GM23338 (cell line): Measurements from ENCODE around the gene GOT2. TPM values are rescaled to one million over a fixed set of nuclear protein-coding genes. Genes with fewer than 3 reads are reported as not detected.

Source experiments
- ATAC-seq: fragments of 200-7000 bp; cut with Tn5 transposase; 3 replicates; pipeline ENCODE4 v1.9.1; 2020
- DNase-seq: peaks from one replicate; pipeline ENCODE4 v3.0.0-alpha.2; 2015; ENCODE audit warnings: low spot score
- H2AFZ ChIP-seq: fragments of 200-600 bp; sonication (generic); 2 replicates; pipeline ENCODE4 v1.8.0; 2016; ENCODE audit warnings: antibody characterized with exemption, mild to moderate bottlenecking, moderate library complexity
- H3F3A ChIP-seq: fragments of 200-600 bp; sonication (generic); replicated peaks from 2 replicates; pipeline ENCODE4 v1.8.0; 2017; ENCODE audit warnings: antibody characterized with exemption, mixed run types, low read depth
- H3K27ac ChIP-seq: fragments of 200-600 bp; sonication (generic); 2 replicates; pipeline ENCODE4 v1.6.1; 2016; ENCODE audit warnings: low read depth
- H3K27me3 ChIP-seq: fragments of 200-600 bp; sonication (generic); 2 replicates; pipeline ENCODE4 v1.8.0; 2016; ENCODE audit warnings: mild to moderate bottlenecking, mixed run types, moderate library complexity; ENCODE audit not compliant: insufficient read depth
- H3K36me3 ChIP-seq: fragments of 200-600 bp; sonication (generic); 2 replicates; pipeline ENCODE4 v1.8.0; 2016; ENCODE audit warnings: mild to moderate bottlenecking; ENCODE audit not compliant: insufficient read depth
- H3K4me1 ChIP-seq: fragments of 200-600 bp; sonication (generic); 2 replicates; pipeline ENCODE4 v1.8.0; 2016; ENCODE audit warnings: mild to moderate bottlenecking, moderate library complexity; ENCODE audit not compliant: insufficient read depth
- H3K4me2 ChIP-seq: fragments of 200-600 bp; sonication (generic); 2 replicates; pipeline ENCODE4 v1.7.1; 2017; ENCODE audit warnings: mixed run types
- H3K4me3 ChIP-seq: fragments of 200-600 bp; sonication (generic); 2 replicates; pipeline ENCODE4 v1.6.1; 2016; ENCODE audit warnings: mixed run types
- H3K79me2 ChIP-seq: fragments of 200-600 bp; sonication (generic); replicated peaks from 2 replicates; pipeline ENCODE4 v1.8.0; 2017; ENCODE audit warnings: mild to moderate bottlenecking; ENCODE audit not compliant: insufficient read depth
- H3K9me2 ChIP-seq: fragments of 200-600 bp; sonication (generic); 2 replicates; pipeline ENCODE4 v1.8.0; 2017; ENCODE audit not compliant: insufficient read depth
- H4K20me1 ChIP-seq: fragments of 200-600 bp; sonication (generic); replicated peaks from 2 replicates; pipeline ENCODE4 v1.8.0; 2017; ENCODE audit warnings: mild to moderate bottlenecking; ENCODE audit not compliant: insufficient read depth
- H3K27ac Mint-ChIP-seq: 2 replicates; pipeline ENCODE4 v1.8.0; 2020; ENCODE audit warnings: inconsistent platforms, mild to moderate bottlenecking, moderate library complexity, mixed read lengths
- H3K27me3 Mint-ChIP-seq: 3 replicates; pipeline ENCODE4 v1.8.0; 2022; ENCODE audit warnings: low read depth, mild to moderate bottlenecking, moderate library complexity, mixed read lengths, inconsistent platforms; ENCODE audit not compliant: insufficient read depth, poor library complexity
- H3K36me3 Mint-ChIP-seq: 3 replicates; pipeline ENCODE4 v1.8.0; 2021; ENCODE audit warnings: low read depth, mild to moderate bottlenecking, inconsistent platforms, moderate library complexity, mixed read lengths
- H3K4me1 Mint-ChIP-seq: 3 replicates; pipeline ENCODE4 v1.8.0; 2020; ENCODE audit warnings: mild to moderate bottlenecking, inconsistent platforms, mixed read lengths
- H3K4me3 Mint-ChIP-seq: 3 replicates; pipeline ENCODE4 v1.8.0; 2021; ENCODE audit warnings: moderate library complexity, mild to moderate bottlenecking, inconsistent platforms, mixed read lengths
- H3K9me3 Mint-ChIP-seq: 3 replicates; pipeline ENCODE4 v1.8.0; 2020; ENCODE audit warnings: moderate library complexity, mild to moderate bottlenecking, inconsistent platforms, mixed read lengths
- CREB1 ChIP-seq: fragments of 250-450 bp; sonication (Bioruptor Pico); IDR thresholded peaks from 2 replicates; pipeline ENCODE4 v1.5.0; 2020; ENCODE audit warnings: low read depth, mild to moderate bottlenecking, moderate library complexity
- EZH2 ChIP-seq: fragments of 200-600 bp; sonication (generic); IDR thresholded peaks from one replicate; pipeline ENCODE4 v1.8.0; 2017; ENCODE audit warnings: antibody characterized with exemption, mild to moderate bottlenecking, low read depth; ENCODE audit not compliant: unreplicated experiment
- EZH2phosphoT487 ChIP-seq: fragments of 200-600 bp; sonication (generic); IDR thresholded peaks from one replicate; pipeline ENCODE4 v1.8.1; 2018; ENCODE audit warnings: antibody characterized with exemption; ENCODE audit not compliant: unreplicated experiment
- JUNB ChIP-seq: IDR thresholded peaks from one replicate; pipeline ENCODE4 v1.6.1; 2016; ENCODE audit warnings: antibody characterized with exemption; ENCODE audit not compliant: unreplicated experiment
- NANOG ChIP-seq: IDR thresholded peaks from 2 replicates; pipeline ENCODE4 v1.6.1; 2016; ENCODE audit warnings: antibody characterized with exemption, borderline replicate concordance
- POLR2AphosphoS5 ChIP-seq: IDR thresholded peaks from 2 replicates; pipeline ENCODE4 v1.6.1; 2016; ENCODE audit warnings: antibody characterized with exemption, low read depth
- STAT1 ChIP-seq: IDR thresholded peaks from one replicate; pipeline ENCODE4 v1.6.1; 2016; ENCODE audit warnings: antibody characterized with exemption; ENCODE audit not compliant: unreplicated experiment
- ZNF114 ChIP-seq: fragments of 250-450 bp; sonication (Bioruptor Pico); IDR thresholded peaks from 2 replicates; pipeline ENCODE4 v1.5.0; 2020; ENCODE audit warnings: mild to moderate bottlenecking, moderate library complexity
- ZNF331 ChIP-seq: fragments of 250-450 bp; sonication (Bioruptor Pico); IDR thresholded peaks from 2 replicates; pipeline ENCODE4 v1.5.0; 2020; ENCODE audit warnings: low read depth, mild to moderate bottlenecking, moderate library complexity
- polyA plus RNA-seq: library from polyadenylated mRNA; unstranded; fragments of >200 nt; fragmentation: Nextera tagmentation; extraction: Ambion mirVana; gene quantifications from 2 replicates; pipeline ENCODE4 v1.2.1, GENCODE V29; 2016
- total RNA-seq: library from RNA; depleted of rRNA; stranded (reverse); fragments of >200 nt; shearing (Covaris generic); gene quantifications from 2 replicates; pipeline ENCODE4 v1.2.3, GENCODE V29; 2014
- TF ChIP-seq, protein P1 (sequence below): IDR thresholded peaks from 2 replicates; pipeline ENCODE4 v1.6.1; 2016; ENCODE audit warnings: antibody characterized with exemption
- TF ChIP-seq, protein P2 (sequence below): fragments of 250-450 bp; sonication (Bioruptor Pico); IDR thresholded peaks from 2 replicates; pipeline ENCODE4 v1.5.0; 2020; ENCODE audit warnings: mild to moderate bottlenecking, moderate library complexity
- TF ChIP-seq, protein P3 (sequence below): IDR thresholded peaks from one replicate; pipeline ENCODE4 v1.6.1; 2018; ENCODE audit warnings: antibody characterized with exemption; ENCODE audit not compliant: unreplicated experiment
- TF ChIP-seq, protein P4 (sequence below), 2 experiments: fragments of 200-600 bp in 1 of 2; sonication (generic) in 1 of 2; conservative IDR thresholded peaks; 2 replicates each; pipeline versions ENCODE4 v1.5.1 to v1.6.1; 2016 to 2017; ENCODE audit warnings: antibody characterized with exemption in 2 of 2, low read depth in 2 of 2, mild to moderate bottlenecking in 2 of 2, moderate library complexity in 1 of 2

The GOT2 gene
- total and polyA plus RNA-seq, 2 experiments from 2014 or later: 133 to 205 TPM

DNA sequence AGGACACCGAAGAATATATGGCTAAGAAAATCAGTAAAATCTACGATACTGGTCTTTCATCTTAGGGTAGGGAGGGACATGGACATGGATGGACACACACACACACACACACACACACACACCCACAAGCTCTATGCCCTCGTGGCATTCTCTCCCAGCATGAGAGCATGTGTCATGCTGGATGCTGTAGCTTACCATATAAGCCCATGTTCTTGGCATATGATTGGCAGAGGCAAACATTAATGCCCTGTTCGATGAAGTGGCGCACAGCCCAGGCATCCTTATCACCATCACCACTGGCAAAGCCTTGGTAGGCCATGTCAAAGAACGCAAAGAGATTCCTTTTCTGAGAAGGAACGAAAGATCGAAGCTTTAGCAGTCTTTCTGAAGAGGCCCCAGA lies 17.6 kb downstream of the GOT2 start:
- Histone ChIP-seq H3K27ac (no peak overlapping the region), H3K9me2 (no peaks in the 10 kb centered on the region), H3K79me2 (no peaks in the 10 kb centered on the region), H3K4me2 (no peak overlapping the region), H3K36me3 (peaks cover 86% of the 10 kb centered on the region), H4K20me1 (peaks cover 8% of the 10 kb centered on the region; the same call in 1 of the 2 replicates), H3K4me3 (no peak overlapping the region), H2AFZ (no peak overlapping the region), H3F3A (no peaks in the 10 kb centered on the region), H3K27me3 (no peaks in the 10 kb centered on the region), H3K4me1 (no peaks in the 10 kb centered on the region)
- Mint-ChIP-seq H3K36me3 (peaks cover 79% of the 10 kb centered on the region), H3K27ac (no peak overlapping the region), H3K9me3 (no peaks in the 10 kb centered on the region), H3K27me3 (peaks cover 2% of the 10 kb centered on the region), H3K4me1 (no peaks in the 10 kb centered on the region), H3K4me3 (no peak overlapping the region)
- TF ChIP-seq, protein P1, sequence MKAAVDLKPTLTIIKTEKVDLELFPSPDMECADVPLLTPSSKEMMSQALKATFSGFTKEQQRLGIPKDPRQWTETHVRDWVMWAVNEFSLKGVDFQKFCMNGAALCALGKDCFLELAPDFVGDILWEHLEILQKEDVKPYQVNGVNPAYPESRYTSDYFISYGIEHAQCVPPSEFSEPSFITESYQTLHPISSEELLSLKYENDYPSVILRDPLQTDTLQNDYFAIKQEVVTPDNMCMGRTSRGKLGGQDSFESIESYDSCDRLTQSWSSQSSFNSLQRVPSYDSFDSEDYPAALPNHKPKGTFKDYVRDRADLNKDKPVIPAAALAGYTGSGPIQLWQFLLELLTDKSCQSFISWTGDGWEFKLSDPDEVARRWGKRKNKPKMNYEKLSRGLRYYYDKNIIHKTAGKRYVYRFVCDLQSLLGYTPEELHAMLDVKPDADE: no peak
- TF ChIP-seq, protein P2, sequence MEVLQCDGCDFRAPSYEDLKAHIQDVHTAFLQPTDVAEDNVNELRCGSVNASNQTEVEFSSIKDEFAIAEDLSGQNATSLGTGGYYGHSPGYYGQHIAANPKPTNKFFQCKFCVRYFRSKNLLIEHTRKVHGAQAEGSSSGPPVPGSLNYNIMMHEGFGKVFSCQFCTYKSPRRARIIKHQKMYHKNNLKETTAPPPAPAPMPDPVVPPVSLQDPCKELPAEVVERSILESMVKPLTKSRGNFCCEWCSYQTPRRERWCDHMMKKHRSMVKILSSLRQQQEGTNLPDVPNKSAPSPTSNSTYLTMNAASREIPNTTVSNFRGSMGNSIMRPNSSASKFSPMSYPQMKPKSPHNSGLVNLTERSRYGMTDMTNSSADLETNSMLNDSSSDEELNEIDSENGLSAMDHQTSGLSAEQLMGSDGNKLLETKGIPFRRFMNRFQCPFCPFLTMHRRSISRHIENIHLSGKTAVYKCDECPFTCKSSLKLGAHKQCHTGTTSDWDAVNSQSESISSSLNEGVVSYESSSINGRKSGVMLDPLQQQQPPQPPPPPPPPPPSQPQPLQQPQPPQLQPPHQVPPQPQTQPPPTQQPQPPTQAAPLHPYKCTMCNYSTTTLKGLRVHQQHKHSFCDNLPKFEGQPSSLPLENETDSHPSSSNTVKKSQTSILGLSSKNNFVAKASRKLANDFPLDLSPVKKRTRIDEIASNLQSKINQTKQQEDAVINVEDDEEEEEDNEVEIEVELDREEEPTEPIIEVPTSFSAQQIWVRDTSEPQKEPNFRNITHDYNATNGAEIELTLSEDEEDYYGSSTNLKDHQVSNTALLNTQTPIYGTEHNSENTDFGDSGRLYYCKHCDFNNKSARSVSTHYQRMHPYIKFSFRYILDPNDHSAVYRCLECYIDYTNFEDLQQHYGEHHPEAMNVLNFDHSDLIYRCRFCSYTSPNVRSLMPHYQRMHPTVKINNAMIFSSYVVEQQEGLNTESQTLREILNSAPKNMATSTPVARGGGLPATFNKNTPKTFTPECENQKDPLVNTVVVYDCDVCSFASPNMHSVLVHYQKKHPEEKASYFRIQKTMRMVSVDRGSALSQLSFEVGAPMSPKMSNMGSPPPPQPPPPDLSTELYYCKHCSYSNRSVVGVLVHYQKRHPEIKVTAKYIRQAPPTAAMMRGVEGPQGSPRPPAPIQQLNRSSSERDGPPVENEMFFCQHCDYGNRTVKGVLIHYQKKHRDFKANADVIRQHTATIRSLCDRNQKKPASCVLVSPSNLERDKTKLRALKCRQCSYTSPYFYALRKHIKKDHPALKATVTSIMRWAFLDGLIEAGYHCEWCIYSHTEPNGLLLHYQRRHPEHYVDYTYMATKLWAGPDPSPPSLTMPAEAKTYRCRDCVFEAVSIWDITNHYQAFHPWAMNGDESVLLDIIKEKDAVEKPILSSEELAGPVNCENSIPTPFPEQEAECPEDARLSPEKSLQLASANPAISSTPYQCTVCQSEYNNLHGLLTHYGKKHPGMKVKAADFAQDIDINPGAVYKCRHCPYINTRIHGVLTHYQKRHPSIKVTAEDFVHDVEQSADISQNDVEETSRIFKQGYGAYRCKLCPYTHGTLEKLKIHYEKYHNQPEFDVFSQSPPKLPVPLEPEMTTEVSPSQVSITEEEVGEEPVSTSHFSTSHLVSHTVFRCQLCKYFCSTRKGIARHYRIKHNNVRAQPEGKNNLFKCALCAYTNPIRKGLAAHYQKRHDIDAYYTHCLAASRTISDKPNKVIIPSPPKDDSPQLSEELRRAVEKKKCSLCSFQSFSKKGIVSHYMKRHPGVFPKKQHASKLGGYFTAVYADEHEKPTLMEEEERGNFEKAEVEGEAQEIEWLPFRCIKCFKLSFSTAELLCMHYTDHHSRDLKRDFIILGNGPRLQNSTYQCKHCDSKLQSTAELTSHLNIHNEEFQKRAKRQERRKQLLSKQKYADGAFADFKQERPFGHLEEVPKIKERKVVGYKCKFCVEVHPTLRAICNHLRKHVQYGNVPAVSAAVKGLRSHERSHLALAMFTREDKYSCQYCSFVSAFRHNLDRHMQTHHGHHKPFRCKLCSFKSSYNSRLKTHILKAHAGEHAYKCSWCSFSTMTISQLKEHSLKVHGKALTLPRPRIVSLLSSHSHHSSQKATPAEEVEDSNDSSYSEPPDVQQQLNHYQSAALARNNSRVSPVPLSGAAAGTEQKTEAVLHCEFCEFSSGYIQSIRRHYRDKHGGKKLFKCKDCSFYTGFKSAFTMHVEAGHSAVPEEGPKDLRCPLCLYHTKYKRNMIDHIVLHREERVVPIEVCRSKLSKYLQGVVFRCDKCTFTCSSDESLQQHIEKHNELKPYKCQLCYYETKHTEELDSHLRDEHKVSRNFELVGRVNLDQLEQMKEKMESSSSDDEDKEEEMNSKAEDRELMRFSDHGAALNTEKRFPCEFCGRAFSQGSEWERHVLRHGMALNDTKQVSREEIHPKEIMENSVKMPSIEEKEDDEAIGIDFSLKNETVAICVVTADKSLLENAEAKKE (CRISPR knock-in tag): no peak
- TF ChIP-seq NANOG (no peak), JUNB (no peak), ZNF114 (CRISPR knock-in tag) (no peak), CREB1 (no peak), EZH2 (no peak), STAT1 (no peak), ZNF331 (no peak), EZH2phosphoT487 (no peak), POLR2AphosphoS5 (no peak)
- TF ChIP-seq, protein P3, sequence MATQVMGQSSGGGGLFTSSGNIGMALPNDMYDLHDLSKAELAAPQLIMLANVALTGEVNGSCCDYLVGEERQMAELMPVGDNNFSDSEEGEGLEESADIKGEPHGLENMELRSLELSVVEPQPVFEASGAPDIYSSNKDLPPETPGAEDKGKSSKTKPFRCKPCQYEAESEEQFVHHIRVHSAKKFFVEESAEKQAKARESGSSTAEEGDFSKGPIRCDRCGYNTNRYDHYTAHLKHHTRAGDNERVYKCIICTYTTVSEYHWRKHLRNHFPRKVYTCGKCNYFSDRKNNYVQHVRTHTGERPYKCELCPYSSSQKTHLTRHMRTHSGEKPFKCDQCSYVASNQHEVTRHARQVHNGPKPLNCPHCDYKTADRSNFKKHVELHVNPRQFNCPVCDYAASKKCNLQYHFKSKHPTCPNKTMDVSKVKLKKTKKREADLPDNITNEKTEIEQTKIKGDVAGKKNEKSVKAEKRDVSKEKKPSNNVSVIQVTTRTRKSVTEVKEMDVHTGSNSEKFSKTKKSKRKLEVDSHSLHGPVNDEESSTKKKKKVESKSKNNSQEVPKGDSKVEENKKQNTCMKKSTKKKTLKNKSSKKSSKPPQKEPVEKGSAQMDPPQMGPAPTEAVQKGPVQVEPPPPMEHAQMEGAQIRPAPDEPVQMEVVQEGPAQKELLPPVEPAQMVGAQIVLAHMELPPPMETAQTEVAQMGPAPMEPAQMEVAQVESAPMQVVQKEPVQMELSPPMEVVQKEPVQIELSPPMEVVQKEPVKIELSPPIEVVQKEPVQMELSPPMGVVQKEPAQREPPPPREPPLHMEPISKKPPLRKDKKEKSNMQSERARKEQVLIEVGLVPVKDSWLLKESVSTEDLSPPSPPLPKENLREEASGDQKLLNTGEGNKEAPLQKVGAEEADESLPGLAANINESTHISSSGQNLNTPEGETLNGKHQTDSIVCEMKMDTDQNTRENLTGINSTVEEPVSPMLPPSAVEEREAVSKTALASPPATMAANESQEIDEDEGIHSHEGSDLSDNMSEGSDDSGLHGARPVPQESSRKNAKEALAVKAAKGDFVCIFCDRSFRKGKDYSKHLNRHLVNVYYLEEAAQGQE: no peak
- TF ChIP-seq, protein P4, sequence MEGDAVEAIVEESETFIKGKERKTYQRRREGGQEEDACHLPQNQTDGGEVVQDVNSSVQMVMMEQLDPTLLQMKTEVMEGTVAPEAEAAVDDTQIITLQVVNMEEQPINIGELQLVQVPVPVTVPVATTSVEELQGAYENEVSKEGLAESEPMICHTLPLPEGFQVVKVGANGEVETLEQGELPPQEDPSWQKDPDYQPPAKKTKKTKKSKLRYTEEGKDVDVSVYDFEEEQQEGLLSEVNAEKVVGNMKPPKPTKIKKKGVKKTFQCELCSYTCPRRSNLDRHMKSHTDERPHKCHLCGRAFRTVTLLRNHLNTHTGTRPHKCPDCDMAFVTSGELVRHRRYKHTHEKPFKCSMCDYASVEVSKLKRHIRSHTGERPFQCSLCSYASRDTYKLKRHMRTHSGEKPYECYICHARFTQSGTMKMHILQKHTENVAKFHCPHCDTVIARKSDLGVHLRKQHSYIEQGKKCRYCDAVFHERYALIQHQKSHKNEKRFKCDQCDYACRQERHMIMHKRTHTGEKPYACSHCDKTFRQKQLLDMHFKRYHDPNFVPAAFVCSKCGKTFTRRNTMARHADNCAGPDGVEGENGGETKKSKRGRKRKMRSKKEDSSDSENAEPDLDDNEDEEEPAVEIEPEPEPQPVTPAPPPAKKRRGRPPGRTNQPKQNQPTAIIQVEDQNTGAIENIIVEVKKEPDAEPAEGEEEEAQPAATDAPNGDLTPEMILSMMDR (conservative IDR thresholded peaks at IDR 0.05; ENCODE audit: low read depth in 2 of 2): no peak
- no peak for DNase-seq
- no peak for ATAC-seq
